ENCODE data around the gene RPRD1B.

Gene RPRD1B, protein sequence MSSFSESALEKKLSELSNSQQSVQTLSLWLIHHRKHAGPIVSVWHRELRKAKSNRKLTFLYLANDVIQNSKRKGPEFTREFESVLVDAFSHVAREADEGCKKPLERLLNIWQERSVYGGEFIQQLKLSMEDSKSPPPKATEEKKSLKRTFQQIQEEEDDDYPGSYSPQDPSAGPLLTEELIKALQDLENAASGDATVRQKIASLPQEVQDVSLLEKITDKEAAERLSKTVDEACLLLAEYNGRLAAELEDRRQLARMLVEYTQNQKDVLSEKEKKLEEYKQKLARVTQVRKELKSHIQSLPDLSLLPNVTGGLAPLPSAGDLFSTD

DNA sequence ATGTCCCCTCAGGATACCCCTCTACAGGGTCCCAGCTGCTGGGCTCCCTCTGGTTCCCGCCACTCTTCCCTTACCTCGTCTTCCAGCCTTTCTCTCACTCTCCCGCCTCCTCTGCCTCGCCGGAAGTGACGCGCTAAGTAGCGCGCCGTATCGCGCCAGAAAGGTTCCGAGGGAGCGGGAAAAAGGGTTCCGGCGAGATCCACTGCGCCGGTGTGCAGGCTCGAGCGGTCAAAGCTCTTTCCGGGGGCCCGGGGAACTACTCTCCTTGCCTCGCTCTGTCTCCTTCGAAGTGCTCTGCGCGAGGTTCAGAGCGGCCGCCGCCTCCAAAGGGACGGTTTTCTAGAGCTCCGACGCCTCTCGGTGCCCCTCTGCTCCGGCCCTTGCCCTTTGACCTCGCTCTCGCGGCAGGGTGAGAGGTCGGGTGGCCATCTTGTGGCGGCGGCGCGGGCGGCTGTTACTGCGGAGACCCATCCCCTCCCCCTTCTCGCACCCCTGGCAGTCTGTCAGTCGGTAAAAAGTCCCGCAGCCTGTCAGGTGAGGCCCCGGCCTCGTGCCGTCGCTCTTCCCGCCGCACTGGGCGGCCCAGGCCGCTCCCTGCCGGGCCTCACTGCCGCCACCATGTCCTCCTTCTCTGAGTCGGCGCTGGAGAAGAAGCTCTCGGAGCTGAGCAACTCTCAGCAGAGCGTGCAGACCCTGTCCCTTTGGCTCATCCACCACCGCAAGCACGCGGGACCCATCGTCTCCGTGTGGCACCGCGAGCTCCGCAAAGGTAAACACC, at the start of gene RPRD1B, which contains the start of gene TTI1:
Gene RPRD1B (plus strand): TSS at position 417 of the 778 bp plus-strand sequence. CDS start 202 bp downstream, at position 619.
Gene TTI1 (minus strand): TSS at position 127 of the 778 bp plus-strand sequence. CDS start 19,640 bp downstream, outside the sequence.
- peak; percentile 48 to 73 for DNase-seq (ENCODE audit: low read depth in 2 of 2)

DNA sequence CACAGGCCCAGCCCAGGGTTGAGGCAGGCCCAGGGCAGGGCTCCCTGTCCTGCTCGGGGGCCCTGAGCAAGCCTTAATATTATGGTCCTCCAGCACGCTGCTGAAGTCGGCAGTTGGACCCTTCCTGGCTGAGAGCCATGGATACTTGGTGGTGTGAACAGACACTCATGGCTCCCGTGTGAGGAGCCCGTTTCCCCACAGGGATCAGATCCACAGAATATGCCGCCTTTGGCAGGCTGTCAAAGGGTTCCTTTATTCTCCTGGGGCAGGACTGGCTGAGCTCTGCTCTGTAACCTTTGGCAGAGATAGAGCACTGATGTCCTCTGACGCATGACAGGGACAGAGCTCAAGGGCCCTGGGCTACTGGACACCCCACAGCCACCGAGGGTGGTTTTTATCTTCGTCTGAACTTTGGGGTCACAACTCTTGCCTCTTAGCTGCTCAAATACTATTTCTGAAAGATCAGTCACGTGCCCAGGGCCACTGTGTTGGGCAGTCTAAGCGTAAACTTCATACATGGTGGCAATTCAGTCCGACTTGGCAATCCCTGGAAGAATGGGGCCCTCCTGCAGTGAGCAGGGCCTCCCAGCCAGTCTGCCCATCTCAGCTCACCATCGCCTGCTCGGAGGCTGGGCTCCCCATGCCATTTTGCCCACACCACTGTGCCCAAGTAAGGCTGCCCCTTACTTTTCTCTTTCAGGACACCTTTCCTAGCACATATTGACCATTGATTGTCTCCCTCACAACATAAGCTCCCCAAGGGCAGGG, 49.3 kb upstream of the RPRD1B start:
- DNase-seq (ENCODE audit: low read depth in 2 of 2), result no peak

DNA sequence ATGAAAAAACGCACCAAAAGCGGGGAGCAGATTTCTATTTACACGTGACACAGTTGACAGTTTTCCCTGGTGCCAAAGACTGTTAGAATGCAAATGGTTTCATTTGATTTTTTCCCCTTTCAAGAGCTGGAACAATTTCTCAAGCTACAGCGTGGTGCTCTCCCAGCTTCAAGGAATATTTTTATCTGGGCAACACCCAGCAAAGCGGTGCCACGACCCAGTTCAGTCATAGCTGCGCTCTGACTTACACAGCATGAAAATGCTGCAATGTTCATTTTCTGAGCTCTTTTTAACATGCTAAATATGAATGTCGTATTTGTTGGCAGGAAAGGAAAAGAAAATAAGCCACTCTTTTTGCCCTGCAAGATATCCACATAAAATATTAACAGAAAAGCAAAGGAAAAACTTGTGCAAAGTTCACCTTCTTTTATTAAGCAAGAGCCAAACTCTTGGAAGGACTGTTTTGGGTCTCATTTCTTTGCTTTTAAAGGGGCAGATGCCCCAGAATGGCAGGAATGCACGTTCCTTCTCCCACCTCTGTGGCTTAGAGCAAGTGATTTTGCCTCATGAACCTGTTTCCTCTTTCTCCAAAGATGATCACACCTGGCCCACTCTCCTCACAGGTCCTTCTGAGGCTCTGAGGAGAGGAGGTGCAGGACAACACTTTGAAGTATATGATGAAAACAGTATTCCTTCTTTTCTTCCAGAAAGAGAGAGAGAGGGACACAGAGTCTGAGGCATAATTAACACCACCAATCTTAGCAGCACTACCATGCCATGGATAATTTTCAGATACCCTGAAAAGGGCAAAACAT, 47.3 kb upstream of the RPRD1B start:
- no peak for DNase-seq (ENCODE audit: low read depth in 2 of 2)

DNA sequence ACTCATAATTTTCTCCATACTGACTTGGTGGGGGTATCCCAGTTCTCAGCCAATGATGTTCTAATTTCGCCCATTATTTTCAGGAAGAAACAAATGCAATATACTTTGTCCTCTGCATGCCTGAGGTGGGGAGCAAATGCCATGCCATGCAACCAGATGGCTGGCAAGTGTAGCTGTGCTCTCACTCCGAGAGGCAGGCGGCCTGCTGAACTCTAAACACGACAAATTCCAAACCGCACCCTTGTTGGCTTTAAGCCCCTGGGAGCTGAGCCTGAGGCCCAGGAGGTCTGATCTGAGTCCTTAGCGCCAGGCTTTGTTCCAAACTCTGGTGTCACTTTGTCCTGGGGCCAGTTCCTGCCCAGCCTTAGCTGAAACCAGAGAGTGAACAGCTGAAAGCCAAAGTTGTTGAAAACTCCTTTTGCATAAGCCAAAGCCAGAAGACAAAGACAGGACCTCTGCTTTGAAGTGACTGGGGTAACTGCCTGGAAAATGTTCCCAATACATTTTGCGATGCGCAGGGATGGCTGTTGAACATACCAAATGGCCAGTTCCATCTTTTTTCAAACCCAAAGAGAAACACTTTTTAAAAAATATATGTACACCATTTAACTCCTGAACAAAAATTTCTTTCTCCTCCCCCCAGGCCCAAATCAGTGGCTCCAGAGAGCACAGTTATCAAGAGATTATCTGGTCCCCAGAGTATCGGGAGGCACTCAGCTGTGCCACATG, 46.5 kb upstream of the RPRD1B start:
- DNase-seq (ENCODE audit: low read depth in 2 of 2), result no peak

DNA sequence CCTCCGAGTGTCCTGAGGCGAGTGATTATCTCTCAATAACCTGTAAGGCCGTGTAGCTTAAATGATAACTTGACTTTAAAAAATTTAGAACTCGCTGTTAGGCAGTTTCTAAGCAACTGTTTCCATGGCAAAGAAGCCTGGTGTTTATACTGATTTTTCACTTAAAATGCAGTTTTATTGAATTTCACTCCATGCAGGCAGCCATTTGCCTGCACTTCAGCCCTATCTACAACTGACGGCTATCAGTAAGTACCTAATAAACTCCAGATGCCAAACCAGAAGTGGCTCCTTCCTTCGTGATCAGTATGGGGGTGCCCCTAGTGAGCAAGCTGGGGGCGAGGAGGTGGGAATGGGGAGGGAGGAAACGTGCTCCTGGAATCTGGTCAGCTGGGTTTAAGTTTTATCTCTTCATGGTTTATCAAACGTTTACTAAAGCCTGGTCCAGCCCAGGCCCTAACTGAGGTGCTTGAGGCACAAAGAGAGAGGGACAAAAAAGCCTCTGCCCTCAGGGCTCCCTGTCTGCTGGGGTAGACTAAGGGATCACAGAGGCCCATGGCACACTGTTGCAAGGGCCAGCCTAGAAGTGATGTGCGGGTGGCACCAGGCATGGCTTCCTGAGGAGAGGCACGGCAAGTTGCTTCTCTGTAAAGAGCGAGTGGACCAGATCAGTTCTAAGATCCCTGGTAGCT, 45.8 kb upstream of the RPRD1B start:
- no peak for DNase-seq (ENCODE audit: low read depth in 2 of 2)

DNA sequence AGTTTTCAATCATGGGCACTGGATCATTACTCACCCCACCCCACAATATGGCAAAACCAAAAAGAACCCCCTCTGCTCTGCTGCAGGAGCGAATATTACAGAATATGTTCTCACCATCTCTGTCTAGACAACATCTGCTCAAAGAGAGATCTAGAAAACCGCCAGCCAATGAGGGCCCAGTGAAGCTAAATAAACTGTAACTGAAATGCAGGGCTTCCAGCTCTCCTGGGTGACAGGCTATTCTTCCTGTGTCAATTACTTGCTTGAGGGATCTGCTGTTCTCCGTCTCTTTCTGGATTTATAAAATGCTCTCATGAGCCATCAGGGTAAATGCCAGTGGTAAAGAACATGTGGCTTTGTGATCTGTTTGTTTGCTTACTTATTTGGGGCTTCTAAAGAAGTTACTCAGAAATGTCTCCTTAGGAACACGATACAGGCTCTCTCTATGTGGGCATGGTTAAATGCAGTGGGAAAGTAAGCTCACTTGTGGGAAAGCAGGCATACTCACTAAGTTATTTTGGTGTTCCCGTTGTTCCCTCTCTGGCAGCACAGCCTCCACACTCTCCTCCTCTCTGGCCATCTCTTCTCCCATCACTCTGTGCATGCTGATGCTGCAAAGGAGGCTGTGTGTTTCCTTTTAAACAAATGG, 45.1 kb upstream of the RPRD1B start:
- DNase-seq (ENCODE audit: low read depth in 2 of 2), result no peak

DNA sequence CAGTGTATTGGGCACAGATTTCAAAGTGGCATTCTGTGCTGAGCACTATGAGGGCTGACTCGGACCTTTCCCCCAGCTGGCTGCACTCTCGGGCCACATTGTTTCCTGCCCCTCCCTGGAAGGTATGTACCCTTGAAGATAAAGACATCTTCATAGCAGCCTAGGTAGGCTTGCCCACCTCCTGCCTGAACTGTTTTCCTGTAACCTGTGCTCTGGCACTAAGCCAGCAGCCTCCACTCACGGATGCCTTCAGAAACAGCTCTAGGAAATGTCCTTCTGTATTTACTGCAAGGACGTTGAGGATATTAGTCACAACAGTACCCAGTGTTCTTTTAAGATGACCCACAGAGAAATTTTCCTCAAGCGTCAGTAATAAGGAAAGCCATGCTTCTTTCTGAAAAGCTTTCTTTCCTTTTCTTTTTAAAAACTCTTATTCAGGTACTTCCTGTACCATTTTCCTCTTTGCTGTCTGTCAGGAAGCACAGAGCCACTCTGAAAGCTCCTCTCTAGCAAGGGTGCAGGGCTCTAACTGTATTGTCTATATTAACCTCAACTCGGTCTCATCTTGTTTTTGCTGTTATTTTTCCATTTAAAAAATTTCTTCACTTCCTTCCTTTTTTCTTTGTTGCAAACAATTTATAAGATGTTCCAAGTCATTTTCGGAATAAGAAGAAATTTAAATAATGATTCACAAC, 43.8 kb upstream of the RPRD1B start:
- DNase-seq (ENCODE audit: low read depth in 2 of 2), result no peak

DNA sequence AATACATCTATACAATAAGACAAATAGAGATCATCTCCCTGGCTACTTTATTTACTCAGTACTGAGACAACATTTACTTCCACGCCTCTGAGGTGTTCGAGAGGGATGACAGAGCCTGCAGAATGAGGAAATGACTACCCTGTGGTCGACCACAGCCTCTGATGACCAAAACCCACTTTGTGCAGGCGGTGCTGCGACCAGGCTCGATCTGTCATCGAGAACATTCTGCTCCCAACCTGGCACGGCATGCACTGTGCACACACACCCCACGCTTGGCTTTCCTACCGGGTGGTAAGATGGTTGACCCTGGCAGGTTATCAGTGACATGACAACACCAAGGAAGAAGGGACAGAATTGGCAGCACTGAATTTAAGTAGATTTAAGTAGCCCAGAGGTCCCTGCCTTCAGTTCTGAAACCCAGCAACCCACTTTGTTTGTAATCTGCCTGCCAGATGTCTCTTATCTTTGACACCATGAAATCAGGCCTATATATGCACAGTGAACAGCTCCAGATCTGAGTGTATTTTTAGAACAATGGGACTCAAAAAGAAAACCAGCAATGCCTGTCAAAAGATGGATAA, 42.9 kb upstream of the RPRD1B start:
- no peak for DNase-seq (ENCODE audit: low read depth in 2 of 2)

DNA sequence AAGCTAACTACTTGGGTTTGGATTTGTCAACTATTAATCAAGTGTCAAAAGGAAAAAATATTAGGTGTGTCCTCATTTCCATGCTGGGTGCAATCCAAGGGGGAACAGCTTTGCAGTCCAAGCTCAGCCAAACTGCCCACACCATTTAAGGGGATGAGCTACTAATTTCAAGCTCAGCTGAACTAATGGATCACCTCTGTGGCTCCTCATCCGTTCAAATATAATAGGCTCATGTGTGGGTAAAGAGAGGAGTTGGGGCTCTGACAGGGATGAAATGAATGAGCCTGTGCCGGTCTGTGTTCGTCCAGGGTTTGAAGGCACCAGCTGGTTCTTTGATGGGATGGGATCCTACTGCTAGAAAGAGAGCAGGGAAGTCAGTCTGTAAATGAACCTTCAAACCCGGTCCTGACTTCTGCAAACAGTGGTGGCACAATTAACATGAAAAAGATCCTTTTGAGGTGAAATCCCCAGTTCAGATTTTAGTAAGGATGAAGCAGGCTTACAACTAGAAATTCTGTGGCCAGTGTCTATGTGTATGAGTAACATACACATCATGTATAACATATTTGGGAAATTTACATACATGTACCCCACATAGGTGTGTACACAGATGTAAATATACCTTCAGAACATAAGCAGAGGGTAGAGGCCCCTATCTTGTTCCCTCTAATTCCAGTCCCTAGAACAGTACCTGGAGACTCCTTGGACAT, 42.2 kb upstream of the RPRD1B start:
- DNase-seq (ENCODE audit: low read depth in 2 of 2), result no peak

DNA sequence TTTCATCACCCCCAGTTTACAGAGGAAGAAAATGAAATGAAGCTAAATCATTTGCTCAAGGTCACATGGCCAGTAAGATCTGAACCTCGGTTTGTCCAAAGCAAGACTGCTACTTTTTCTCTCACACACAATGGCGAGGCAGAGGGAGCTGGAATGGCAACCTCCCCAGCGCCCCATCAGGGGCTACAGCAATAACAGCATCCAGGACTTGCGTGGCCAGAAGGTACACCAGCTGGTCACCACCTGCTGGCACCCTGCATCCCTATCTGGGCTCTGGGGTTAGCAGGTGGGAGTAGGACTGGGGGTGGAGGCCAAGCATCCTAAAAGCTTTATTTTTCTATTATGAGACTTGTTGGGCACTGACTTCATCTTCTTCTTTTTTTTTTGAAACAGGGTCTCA, 41.6 kb upstream of the RPRD1B start:
- no peak for DNase-seq (ENCODE audit: low read depth in 2 of 2)

DNA sequence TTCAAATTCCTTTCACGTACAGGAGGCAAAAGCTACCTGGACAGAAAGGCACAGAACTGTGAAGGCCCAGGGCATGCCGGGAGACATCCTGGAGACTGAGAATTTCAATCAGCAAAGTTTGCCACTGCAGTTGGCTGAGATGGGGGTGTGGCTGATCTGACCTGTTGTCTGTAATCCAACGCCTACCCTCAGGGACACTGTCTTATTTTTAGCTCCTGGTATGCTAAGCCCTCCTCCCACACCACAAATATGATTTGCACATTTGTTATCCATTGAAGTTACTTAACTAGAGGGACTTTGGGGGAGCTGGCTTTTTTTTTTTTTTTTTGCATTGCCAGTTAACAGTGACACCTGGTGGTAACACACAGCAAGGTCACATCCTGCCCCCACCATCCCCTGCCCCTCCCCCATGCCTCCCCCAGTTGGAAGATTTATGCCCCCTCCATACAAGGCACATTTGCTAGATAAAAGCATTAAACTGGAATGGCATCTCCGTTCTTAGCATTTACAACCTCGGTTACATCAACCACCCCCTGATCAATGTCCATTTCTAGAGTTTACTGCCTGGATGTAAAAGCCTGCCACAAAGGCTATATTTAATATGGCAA, 40.6 kb upstream of the RPRD1B start:
- no peak for DNase-seq (ENCODE audit: low read depth in 2 of 2)

DNA sequence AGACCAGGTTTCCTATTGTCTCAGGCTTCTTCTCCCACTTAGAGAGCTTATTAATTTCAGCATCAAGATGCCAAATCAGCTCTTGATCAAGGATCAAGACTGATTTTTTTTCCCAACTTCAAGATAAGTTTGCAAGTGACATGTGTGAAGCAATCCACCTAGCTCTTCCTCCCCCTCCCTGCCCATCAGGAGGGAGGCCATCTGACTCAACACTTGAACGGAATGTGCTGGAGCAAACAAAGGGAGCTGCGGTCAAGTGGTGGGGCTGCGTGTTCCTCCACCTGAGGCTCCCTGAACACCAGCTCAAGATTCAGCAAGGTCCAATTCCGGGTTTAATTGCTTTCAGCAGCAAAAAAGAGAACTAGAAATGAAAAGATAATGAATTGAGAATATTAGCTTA, 39.0 kb upstream of the RPRD1B start:
- DNase-seq (ENCODE audit: low read depth in 2 of 2), result no peak

DNA sequence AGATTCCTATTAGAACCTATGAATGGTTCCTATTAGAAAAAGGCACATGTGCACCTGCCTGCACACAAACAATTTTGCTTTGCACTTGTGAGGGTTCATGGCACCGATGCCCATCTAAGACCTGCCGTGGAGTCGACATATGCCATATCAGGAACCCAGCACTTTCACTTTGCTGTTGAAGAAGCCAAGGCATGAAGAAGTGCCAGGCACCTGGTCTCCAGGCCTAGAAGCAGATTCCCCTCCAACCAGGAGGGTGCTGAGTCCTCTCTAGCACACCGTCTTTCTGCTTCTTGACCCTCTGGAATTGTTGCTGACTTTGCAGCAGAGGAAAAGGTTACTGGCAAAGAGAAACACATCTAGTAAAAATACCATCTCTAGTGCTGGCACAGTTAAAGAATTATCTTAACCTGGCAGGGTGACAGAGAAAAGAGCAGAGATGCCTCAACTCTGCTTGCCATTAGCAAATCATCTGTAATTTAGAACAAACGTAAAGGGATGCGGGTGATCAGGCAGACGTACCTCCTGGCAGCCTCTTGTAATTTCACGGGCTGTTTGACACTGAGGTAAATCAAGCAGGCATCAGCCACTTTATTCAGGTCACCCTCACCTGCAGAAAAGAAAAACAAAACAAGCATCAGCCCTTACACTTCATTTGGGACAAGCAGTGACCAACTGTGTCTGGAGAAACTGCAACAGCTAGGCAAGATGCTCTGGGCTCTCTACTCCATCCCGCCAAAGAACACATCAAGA, 37.5 kb upstream of the RPRD1B start:
- no peak for DNase-seq (ENCODE audit: low read depth in 2 of 2)

DNA sequence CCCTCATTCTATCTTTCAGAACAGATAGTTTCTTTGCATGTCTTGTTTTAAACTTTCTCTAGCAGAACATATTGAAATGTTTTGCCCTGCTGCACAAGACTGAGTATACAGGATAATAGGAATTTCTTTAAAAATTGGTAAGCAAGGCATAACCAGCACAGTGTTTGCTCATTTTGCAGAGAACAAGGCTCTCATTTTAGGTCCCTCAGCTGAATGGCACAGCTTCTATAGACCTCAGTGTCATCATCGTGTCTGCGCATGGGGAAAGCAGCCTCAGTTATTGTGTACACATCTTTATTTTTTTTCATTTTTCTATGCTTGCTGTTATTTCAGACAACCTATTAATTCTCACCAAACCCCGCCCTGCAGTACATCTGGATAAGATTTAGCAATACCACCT, 36.0 kb upstream of the RPRD1B start:
- no peak for DNase-seq (ENCODE audit: low read depth in 2 of 2)

DNA sequence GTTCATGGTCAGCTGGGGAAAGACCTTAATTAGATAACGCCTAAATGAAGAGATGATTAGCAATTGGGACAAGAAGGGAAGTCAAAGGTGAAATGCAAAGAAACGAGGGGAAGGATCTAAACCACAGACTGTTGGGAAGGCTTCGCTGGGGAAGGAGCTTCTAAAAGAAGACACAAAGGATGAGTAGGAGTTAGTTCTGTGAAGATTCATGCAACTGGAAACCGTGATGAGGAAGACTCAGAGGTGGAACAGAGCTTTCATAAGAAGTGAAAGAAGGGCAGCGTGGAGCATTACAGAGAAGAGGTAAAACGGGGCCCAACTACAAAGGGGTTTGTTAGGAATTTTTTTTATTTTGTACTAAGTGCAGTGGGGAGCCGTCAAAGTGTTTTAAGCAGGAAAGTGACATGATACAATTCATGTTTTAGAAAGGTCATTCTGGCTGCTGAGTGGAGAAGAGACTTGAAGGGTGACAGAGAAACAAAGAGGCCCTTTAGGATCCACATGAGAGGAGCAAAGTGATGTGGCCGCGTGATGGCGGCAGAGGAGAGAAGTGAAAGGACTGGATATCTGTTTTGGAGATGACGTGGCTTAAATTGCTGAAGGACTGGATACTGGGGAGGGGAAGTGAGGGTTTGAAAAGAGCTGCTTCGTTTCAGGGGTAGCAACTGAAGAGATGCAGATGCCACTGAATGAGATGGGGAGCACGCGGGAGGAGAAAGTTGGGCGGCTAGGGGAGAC, 33.9 kb upstream of the RPRD1B start:
- DNase-seq (ENCODE audit: low read depth in 2 of 2), result no peak

DNA sequence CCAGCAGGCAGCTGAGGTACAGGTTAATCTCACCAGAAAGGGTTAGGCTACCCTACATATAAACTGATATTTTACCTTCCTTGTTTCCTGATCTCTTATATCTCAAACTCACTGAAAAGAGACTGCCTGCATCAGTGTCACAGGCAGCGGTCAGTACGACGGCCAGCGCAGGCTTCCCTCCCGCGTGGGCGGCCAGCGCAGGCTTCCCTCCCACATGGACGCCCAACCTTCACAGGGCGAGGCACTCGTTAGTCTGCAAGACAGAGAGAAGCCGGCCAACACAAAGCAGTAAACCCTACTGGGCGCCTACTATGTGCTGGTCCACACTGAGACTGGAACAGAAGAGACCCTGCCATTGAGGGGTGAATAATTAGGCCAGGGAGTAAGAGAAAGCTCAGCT, 33.3 kb upstream of the RPRD1B start:
- no peak for DNase-seq (ENCODE audit: low read depth in 2 of 2)

All from stimulated activated CD4-positive, alpha-beta T cell treated with anti-CD3 and anti-CD28 coated beads, Interleukin-1b, Interleukin-23, amount 100 ng/mL, for 1 hour (primary cell).